SU-DHL-6 (cell line): ENCODE measurements around the gene PPP2R2D.

Experiments used
- EZH2phosphoT487 ChIP-seq: fragments of 200-600 bp; sonication (generic), shearing (Covaris generic); conservative IDR thresholded peaks from 2 replicates; pipeline ENCODE4 v1.6.1; 2018; ENCODE audit warnings: mild to moderate bottlenecking, antibody characterized with exemption, low read length, moderate library complexity, mixed read lengths
- TF ChIP-seq, protein P1 (sequence below): fragments of 200-600 bp; sonication (generic); IDR thresholded peaks from one replicate; pipeline ENCODE4 v1.5.1; 2017; ENCODE audit warnings: antibody characterized with exemption, mild to moderate bottlenecking, low read length, moderate library complexity; ENCODE audit not compliant: insufficient read depth, poor library complexity, severe bottlenecking

DNA sequence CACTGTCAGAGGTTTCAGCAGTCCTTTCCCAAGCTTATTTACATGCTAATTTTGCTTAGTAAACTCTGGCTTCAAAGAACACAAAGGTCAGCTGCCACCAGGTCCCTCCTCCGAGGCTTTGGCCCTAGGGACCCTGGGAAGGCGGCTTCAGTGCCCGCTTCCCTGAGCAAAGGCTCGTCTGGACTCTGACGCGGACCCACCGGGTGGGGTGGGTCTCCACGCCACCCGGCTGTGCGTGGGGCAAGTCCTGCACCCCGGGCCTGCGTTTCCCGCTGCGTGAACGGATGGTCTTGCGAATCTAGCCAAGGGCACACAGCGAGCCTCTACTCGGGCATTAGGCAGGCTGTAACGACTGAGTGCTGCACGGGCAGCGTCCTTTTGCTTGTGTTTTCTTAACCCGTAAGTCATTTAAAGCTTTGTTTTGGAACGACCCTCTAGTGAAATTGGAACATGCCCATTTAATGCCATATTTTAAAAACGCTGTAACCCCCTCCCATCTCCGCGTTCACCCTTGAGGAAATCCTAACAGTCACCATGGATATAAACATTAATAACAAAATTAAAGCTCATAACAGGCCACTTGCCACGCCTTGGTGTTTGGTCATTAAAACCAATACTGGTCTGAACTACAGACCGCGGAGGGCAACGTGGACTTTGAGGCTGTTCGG lies 80.1 kb downstream of the PPP2R2D start:
- TF ChIP-seq, protein P1, sequence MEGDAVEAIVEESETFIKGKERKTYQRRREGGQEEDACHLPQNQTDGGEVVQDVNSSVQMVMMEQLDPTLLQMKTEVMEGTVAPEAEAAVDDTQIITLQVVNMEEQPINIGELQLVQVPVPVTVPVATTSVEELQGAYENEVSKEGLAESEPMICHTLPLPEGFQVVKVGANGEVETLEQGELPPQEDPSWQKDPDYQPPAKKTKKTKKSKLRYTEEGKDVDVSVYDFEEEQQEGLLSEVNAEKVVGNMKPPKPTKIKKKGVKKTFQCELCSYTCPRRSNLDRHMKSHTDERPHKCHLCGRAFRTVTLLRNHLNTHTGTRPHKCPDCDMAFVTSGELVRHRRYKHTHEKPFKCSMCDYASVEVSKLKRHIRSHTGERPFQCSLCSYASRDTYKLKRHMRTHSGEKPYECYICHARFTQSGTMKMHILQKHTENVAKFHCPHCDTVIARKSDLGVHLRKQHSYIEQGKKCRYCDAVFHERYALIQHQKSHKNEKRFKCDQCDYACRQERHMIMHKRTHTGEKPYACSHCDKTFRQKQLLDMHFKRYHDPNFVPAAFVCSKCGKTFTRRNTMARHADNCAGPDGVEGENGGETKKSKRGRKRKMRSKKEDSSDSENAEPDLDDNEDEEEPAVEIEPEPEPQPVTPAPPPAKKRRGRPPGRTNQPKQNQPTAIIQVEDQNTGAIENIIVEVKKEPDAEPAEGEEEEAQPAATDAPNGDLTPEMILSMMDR: no peak
- no peak for TF ChIP-seq EZH2phosphoT487
